NCI-H2196 (cell line): ENCODE measurements around the gene DIRAS1.

Source experiments
- DNase-seq: peaks from one replicate; lab custom pipeline; 2025; ENCODE audit not compliant: unreplicated experiment; lab: John Stamatoyannopoulos, UW

DIRAS1 gene, protein sequence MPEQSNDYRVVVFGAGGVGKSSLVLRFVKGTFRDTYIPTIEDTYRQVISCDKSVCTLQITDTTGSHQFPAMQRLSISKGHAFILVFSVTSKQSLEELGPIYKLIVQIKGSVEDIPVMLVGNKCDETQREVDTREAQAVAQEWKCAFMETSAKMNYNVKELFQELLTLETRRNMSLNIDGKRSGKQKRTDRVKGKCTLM

DNA sequence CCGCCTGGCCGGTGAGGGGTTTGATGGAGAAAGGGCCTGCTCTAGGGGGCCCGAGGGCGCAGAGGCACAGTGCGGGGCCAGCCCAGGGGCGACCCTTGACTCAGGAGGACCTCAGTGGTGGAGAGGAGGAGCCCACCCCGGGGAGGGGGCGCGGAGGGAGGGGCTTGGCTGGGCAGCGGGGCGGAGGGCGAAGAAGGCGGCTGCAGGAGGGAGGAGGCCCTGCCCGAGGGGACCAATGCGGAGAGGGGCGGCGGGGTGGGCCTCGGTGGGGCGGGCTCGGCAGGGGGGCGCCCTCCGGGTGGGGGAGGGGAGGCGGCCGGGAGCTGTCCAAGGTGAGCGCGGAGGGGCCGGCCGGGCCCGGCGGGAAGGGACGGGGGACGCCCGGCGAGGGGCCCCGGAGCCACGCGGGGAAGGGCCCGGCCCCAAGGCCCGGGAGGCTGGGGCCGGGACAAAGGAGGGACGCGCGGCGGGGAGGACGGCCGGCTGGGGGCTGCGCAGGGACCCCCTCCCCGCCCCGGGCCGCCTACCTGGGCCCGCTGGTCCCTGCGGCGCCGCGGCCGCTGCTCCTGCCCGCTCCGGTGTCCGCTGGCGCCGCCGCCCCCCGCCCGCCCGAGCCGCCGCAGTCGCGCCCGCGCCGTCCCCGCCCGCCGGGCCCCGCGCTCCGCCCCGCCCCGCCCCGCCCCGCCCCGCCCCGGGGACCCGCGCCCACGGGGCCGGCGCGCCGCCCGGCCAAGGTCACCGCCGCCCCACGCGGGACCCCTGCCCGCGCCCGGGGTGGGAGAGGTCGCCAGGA, at the start of gene DIRAS1:
DIRAS1 (minus strand) TSS at position 596 of the 793 bp plus-strand sequence. CDS start 3,566 bp downstream, outside the sequence.
- no peak for DNase-seq

DNA sequence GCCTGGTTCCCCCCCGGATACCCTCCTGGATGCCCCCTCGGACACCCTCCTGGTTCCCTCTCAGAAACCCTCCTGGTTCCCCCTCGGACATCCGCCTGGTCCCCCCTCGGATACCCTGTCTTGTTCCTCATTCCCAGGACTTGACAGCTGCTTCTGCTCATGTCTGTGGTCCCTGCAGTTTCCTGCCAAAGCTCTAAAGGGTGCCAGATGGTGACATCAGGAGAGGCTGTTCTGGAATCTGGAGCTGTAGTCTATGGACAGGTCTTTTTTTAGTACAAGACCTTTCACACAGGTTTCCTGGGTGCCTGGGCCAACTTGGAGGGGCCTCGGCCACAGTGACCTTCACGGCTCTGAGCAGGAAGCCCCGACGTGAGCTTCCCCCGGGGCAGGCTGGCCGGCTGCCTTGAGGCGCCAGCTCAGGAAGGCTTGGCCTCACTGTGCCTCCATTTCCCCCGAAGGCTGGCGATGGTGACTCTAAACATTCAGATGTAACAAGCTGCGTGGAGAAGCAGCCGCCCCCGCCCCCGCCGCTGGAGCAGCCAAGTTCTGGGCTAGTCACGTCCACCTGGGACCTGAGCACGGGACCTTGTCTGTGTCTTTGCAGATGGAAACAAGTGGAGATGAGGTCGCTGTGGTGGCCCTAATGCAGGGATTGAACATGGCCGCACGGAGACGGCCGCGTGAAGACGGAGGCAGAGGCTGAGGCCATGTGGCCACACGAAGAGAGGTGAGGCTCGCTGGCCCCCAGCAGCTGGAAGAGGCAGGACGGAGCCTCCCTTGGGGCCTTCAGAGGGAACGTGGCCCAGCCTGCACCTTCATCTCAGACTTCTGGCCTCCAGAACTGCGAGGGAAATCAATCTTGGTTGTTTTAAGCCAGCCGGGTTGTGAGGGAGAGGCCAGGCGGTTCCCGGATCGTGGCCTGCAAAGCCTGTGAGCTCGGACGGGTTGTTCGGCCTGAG, 49.2 kb upstream of the DIRAS1 start:
- no peak for DNase-seq

DNA sequence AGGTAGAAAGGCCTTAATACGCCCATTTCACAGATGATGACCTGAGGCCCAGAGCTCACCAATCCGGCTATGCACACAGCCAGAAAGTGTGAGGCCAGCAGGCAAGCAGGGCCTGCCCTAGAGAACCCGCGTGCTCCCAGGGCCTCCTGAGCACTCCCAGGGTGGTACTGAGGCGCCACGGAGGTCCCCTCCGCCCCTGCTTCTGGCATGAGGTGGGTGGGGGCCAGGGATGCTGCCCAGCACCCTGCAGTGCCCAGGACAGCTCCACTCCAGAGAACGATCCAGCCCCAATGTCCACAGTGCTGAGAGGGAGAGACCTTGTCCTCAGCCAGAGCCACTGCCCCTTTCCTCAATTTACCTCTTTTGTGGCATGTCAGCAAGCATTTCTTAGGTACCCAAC, 48.0 kb upstream of the DIRAS1 start:
- DNase-seq: no peak

DNA sequence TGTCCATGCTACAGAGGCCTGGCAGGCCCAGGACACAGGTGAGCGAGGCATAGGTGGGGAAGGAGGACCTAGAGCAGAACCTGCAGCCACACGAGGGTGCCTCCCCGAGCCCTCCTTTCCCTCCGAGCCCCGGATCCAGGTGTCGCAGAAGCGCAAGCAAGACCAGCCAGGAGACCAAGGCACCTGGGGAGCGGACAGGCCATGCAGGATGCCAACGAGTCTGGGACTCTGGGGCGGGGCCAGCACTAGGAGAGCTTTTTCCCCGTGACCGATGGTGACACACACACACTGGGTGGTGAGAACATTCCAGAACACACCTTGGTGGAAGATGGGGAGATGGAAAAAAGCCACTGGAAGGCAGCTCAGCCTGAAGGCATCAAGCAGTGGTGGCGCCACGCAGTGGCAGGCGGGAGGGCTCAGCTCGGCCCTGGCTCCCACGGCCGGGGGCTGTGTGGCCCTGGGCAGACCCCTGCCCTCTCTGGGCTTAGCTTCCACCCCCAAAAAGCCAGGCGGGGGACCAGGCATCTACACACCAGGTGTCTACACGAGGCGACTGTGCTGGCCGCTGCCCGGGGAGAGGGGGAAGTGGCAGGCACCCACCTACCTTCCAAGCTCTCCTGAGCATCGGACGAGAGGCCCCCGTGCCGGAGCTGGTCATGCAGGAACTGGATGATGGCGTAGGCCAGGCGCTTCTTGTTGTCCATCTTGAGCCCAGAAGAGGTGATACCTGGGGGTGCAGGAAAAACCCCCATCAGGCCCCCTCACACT, 47.4 kb upstream of the DIRAS1 start:
- DNase-seq: no peak

DNA sequence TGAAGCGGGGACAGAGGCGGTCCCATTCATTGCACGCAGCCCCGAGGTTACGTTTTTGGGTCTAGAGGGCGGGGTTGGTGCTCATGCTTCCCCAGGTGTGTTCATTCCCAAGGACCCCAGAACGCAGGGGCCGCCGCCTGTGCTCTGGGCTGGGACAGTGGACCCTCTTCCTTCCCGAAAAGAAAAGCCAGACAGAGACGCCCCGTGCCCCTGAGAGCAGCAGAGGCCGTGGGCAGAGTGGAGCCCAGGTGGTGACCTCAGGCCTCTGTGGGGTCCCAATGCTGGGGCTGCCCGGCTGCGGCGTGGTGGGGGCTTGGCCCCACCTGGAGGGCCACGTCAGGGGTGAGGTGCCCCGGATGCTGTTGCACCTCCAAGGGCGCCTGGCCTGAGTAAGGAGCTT, 46.5 kb upstream of the DIRAS1 start:
- no peak for DNase-seq

DNA sequence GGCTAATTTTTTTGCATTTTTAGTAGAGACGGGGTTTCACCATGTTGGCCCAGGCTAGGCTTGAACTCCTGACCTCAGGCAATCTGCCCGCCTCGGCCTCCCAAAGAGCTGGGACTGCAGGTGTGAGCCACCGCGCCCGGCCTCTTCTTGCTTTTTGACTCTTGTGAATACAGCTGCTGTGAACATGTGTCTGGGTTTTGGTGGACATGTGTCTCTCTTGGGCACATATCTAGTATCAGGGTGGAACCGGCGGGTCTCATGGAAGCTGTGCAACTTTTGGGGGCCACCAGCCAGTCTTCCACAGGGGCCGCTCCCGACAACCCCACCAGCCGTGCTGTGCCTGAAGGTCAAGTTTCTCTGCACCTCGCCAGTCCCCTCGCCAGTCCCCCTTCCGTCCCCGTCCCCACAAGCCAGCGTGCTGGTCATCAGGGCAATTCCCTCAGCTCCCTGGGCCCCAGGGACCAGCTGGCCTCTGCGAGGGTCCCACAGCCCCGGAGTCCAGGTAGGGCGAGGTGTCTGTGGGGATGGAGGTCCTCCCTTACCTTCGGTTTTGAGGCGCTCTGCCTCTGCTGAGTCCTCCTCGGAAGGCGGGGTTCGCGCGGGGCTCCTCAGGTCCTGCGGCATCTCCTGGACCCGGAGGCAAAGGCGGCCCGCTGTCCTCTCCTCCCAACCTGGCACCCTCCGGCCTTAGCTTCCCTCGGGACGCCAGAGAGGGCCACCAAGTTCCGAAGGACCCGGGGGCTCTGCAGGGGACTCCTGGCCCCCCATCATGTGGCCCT, 45.6 kb upstream of the DIRAS1 start:
- DNase-seq: no peak

DNA sequence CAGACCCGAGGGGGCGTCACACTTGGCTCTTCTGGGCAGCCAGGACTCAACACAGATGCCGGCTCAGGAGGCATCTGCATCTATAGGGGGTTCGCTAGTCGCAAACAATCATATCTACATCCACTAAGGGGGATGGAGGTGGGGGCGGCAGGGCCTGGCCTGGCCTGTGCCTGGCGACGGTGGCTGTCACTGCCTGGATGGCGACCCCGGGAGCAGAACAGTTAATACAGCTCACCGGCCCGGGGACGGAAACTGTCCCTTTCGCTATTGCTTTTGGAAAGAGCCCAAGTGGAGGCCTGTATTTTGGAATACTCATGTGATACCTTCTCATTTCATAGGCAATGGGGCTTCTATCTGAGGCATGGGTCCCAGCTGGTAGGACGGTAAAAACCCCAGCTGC, 44.2 kb upstream of the DIRAS1 start:
- DNase-seq: no peak

DNA sequence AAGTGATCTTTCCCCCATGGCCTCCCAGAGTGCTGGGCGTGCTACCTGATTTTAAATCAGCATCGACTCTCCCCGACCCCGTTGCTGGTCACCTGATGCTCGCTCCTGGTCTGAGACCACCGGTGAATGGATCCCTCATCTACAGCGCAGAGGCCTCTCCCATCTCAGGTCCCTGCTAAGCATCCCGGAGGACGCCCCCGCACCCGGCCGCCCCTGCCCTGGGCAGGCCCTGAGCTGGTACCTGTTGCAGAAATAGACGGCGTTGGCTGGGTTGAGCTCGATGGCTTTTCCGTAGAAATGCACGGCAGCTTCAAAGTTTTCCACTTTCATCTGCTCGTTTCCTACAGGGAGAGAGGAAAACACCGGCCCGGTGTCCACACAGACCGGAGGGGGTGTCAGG, 43.8 kb upstream of the DIRAS1 start:
- no peak for DNase-seq

DNA sequence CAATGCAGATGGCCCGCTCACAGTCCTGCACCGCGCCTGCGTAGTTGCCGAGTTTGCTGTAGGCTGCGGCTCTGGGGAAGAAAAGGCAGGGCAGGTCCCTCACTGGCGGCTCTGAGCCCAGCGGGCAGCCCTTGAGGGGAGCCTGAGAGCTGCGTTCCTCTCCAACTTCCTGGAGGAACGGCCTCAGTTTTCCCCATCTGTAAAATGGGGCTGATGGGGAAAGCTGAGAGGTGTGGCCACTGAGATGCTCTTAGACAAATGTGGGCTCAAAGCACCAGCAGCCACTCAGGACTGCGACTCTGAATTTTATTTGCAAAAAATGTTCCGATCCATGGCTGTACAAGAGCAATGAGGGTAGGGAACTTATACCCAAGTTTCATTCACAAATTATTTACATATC, 42.5 kb upstream of the DIRAS1 start:
- no peak for DNase-seq

DNA sequence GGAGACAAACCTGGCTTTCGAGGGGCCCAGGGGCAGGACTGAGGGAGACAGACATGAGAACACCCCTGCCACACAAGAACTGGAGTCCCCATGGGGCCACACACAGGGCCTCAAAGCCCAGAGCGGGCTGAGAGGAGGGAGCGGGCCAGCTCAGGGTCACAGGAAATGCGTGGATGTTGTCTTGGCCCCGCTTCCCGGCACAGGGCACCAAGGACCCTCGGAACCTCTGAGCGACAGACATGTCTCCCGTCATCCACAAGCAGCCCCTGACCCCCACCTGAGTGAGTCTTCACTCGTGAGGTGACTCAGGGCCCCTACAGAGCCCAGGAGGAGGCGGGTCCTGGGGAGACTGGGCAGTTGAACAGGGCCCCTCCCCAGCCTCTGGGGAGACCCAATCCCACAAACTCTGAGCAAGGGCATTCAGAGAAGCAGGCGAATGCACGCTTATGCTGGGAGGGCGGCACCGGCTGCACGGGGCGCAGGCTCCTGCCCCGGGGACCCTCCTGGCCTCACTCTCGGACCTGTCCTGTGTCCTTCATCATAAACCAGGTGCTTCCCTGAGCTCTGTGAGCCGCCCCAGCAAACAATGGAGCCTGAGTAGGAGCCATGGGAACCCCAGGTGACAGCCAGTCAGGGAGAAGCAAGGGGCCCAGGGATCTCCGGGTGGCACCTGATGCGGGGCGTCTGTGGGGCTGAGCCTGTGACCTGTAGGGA, 41.8 kb upstream of the DIRAS1 start:
- DNase-seq: no peak

DNA sequence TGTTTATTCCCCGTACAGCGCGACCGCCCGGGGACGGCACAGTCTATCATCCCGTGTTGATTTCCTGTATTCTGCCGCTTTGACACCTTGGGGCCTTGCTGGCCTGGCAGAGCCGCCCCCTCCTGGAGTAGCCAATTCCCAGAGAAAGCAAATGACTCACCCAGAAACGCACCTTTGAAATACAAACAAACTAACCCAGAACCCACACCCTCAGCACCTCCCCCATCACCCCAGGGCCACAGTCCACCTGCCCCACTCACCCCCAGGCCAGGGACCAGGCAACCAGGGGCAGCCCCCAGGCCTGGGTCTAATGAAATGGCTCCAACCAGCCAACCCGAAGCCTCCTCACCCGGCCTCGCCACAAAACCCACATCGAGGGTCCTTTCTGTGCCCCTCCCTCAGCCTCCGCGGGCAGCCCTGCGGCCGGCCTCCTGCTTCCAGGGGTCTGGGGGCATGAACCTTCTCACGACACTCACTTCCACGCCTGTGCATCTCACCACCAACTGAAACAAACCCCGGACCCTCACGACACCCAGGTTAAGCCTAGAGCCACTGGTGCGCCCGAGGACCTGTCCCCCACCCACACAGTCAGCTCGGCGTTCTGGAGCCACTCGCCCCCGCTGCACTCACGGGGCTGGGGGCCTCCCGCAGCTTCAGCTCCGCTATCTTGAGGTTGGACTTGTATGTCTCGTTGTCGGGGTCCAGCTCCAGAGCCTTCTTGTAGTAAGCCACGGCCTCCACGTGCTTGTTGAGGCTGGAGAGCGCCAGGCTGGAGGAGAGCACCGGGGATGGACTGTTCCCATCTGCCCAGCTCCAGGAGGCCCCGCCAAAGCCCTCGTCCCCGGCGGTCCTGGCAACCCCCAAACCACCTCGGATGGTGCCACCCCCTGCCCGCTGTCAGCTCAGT, 41.0 kb upstream of the DIRAS1 start:
- no peak for DNase-seq

DNA sequence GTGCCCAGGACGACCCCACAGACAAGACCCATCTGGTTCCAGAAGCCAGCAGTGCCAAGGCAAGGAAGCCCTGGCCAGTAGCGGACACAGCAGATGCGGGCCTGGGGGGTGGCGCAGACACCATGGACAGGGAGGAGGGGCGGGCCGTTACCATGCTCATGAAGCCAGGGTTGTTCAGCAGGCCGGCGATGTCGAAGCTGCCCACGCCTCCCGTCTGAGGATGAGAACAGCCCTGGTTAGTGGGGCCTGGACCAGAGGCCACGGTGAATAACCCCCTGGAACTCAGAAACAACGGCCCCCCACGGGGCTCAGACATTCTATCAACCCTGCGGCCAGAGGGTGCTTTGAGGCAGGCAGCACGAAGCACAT, 40.1 kb upstream of the DIRAS1 start:
- DNase-seq: no peak

DNA sequence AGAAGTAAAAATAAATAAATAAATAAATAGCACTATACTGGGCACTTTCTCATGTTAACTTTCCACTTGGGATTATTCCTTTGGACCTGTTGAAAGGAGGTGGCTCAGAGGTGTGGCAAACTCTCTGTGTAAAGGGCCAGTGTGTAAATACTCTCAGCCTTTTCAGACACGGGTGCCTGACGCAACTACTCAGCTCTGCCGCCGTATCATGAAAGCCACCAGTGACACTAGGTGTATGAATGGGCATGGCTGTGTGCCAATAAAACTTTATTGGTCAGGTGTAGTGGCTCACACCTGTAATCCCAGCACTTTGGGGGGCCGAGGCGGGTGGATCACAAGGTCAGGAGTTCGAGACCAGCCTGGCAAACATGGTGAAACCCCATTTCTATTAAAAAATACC, 38.8 kb upstream of the DIRAS1 start:
- no peak for DNase-seq

DNA sequence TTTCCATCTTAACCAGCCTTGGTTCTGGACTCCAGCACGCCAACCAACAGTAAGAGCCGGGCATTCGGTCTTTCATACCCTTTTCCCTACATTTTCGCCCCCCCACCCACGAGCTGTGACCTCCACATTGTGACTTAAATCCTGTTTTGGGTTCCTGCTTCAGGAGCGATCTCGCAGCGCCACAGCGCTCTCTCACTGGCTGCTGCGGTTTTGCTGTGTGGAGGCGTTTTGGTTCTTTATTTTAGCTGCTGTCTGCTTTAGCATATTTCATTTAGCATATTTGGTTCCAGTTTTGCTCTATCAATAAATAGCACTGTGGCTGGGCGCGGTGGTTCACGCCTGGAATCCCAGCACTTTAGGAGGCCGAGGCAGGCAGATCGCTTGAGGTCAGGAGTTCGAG, 38.2 kb upstream of the DIRAS1 start:
- DNase-seq: no peak

DNA sequence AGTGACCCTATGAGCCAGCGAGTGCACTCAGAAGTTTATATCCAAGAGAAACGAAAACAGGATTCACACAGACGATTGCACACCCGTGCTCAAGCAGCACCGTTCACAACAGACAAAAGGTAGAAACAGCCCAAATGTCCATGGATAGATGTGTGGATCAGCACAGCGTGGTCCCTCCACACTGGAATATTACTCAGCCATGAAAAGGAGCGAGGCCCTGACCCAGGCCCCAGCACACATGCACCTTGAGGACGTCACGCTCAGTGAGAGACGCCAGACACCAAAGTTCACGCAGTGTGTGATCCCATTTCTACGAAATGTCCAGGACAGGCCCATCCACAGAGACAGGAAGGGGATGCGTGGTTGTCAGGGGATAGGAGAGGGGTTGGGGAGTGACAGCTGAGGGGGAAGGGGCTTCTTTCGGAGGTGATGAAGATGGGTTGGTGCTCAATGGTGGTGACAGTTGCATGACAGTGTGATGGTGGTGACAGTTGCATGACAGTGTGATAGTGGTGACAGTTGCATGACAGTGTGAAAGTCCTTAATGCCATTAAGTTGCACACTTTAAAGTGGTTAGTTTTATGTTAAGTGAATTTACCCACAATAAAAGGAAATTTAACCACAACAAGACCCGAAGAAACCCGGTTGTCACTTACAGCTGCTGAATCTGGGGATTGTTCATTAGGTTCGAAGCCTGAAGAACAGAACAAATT, 37.6 kb upstream of the DIRAS1 start:
- no peak for DNase-seq

DNA sequence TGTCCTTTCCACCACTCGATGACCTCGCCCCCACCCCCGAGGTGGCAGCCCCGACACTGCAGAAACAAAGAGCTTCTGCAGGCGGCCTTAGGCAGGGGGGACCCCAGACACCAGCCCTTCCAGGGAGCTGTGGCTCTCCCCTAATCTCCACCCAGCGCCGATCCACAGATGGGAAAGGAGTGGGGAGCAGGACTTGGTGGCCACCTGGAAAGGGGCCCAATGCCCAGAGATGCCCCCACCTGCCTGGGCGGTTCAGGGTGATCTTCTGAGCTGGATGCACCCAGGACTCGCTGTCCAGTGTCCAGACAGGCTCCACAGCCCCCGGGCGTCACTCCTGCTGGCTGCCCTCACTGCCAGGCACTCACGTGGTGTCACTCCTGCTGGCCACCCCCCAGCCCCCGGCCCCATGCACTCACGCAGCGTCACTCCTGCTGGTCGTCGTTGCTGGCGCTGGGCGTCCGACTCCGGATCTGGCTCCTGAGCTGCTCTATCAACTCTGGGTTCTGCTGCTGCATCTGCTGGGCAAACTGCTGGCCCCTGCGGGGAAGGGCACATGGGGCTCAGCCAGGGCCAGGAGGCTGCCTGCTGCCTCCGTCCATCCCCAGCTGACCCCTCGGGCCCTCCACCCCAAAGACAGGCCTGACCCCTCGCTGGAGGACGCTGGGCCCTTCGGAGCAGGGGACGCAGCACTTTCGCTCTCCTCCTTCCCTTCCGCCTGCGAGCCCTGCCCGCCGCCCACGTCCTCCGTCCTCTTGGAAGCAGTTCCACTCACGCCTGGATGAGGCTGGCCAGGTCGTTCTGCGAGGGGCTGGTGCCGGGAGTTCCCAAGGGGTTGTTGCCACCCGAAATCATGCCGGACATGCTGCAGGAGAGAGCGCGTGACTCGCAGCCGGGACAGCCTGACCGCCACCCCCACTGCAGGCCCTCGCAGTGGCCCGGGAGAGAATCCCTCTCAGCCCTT, 36.0 kb upstream of the DIRAS1 start:
- no peak for DNase-seq

DNA sequence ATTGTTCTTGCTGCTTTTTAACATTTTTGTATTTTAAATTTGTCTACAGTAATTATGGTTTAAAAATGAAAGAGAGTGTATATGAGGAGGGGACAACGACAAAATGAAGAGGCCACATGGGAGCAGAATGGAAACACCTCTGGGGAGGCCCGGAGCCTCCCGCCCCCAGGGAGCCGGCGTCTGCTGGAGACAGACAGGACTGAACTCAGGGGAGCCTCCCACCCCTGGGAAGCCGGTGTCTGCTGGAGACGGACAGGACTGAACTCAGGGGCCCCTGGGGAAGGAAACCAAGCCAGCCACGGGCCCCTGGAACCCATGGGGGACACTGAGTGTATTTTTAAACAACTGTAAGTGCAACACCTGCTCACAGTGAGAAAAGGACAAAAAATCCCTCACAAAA, 35.3 kb upstream of the DIRAS1 start:
- no peak for DNase-seq
